HG03439 (cell line): Measurements from ENCODE around the gene WNT10A.

ENCODE experiments used
- ATAC-seq: cut with Tn5 transposase; IDR thresholded peaks from one replicate; pipeline ENCODE4 v1.9.1; 2021; ENCODE audit warnings: mild to moderate bottlenecking, moderate library complexity; ENCODE audit not compliant: unreplicated experiment

WNT10A gene

DNA sequence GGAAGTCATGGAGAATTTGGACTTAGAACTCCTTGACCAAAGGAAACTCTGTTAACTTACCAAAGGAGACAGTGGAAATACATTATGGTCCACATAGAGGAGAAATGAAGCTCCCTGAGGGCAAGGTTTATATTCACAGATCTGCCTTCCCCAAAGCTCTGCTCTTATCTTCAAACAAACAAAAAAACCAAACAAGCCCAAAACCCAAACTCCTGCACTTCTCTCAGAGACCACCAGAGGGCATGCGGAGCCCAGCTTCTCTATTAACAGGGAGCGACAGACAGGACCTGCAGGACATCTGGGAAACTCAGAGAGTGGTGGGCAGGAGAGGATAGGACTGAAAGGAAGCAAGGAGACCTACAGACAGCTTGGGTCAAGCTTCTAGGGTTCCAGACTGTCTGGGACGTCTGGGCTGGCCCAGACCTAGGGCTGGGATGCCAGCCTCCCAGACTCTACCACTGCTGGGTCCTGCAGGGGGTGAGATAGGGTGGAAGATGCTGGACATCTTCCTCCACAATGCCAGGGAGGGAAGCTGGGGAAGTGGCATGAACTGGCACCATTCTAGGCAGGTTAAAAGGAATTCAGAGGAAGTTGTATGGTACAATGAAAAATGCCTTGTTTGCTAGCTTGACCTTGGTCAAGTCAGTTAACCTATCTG, 4.0 kb upstream of the WNT10A start:
- ATAC-seq: no peak

- ATAC-seq: no peak
Observed at GRCh38 chr2:218877331-218877730, 3.3 kb upstream of the WNT10A start.

DNA sequence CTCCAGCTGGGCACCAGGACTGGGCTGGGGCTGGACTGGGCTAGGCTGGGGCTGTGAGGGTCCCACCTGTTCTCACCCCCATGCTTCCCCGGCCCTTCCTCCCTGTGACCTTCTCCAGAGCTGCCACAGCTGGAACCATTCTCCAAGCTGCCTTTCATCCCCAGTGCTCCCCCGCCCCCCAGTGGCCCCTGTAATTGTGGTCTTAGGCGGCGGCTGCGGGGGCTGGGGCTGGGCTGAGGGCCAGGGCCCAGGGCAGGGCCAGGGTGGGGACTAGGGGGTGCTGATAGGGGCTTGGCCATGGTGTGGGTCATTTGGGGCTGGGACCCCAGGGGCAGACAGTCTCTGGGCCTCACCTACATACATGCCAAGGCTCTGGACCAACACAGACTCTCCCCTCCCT, 2.8 kb upstream of the WNT10A start:
- ATAC-seq: no peak

GRCh38 chr2:218878486-218878885, 2.2 kb upstream of the WNT10A start:
- no peak for ATAC-seq

GRCh38 chr2:218878926-218879761, 1.5 kb upstream of the WNT10A start:
- no peak for ATAC-seq

DNA sequence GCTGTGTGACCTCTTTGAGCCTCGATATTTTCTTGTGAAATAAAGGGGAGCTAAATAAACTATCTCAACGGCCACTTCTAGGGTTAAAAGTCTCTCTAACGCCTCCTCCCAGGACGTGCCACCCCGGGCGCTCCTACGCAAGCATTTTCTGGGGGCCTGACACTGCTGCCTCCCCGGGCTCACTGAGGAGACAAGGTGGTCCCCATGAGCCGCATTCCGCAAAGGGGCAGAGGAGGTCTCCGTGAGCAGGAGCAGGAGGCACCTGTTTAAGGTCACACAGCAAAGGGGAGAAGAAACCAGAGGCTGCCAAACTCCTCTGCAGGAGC, 913 bp upstream of the WNT10A start:
- ATAC-seq: no peak

DNA sequence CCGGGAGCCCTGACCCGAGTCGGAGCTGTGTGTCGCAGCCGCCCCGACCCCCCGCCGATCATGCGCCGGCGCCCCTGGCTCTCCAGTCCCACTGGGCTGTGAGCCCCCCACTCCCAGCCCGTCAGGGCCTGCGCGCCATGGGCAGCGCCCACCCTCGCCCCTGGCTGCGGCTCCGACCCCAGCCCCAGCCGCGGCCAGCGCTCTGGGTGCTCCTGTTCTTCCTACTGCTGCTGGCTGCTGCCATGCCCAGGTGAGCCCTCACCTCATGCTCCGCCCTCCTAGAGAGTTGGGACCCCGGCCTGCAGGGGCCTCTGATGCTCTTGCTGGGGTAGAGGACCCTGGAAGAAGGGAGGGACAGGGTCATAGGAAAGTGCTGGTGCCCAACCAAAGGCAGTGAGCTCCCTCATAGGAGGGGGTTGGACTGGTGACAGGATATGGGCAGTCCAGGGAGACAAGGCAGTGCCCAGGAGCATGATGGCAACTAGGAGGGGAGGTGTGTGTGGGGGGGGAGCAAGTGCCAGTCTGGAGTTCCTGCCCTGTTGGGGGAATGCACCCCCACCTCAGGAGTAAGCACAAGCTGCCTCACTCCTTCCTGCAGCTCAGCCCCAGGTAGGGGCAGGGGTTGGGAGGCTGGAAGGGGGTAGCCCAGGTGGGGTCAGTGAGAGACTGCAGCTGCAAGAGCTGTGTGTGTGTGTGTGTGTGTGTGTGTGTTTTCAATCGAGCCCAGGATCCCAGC, 375 bp downstream of the WNT10A start:
- no peak for ATAC-seq

- no peak for ATAC-seq
Observed at GRCh38 chr2:218881744-218882460, 1.2 kb downstream of the WNT10A start.

- no peak for ATAC-seq
Observed at GRCh38 chr2:218882461-218882816, 1.8 kb downstream of the WNT10A start.

DNA sequence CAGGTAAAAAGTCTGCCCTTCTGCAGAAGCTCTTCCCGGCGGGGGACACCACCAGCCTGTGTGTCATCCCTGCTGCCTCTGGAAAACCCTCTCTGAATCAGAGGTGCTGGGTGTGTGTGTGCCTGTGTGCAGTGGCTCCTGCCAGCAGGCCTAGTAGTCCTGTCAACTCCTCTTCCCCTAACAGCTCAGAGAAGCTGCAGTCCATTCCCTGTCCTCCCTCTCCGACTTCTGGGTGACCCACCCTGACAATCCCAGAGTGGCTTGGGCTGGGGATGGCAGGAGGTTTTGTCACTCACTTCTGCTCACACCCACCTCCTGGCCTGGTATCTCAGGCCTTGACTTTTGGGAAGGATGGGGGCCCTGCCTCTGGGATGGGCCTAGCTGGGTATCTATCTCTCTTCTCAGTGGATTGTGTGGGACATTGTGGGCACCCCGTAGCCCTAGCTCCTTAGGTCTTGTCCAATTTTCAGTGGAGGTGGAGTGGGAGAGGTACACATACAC, 2.3 kb downstream of the WNT10A start:
- no peak for ATAC-seq

DNA sequence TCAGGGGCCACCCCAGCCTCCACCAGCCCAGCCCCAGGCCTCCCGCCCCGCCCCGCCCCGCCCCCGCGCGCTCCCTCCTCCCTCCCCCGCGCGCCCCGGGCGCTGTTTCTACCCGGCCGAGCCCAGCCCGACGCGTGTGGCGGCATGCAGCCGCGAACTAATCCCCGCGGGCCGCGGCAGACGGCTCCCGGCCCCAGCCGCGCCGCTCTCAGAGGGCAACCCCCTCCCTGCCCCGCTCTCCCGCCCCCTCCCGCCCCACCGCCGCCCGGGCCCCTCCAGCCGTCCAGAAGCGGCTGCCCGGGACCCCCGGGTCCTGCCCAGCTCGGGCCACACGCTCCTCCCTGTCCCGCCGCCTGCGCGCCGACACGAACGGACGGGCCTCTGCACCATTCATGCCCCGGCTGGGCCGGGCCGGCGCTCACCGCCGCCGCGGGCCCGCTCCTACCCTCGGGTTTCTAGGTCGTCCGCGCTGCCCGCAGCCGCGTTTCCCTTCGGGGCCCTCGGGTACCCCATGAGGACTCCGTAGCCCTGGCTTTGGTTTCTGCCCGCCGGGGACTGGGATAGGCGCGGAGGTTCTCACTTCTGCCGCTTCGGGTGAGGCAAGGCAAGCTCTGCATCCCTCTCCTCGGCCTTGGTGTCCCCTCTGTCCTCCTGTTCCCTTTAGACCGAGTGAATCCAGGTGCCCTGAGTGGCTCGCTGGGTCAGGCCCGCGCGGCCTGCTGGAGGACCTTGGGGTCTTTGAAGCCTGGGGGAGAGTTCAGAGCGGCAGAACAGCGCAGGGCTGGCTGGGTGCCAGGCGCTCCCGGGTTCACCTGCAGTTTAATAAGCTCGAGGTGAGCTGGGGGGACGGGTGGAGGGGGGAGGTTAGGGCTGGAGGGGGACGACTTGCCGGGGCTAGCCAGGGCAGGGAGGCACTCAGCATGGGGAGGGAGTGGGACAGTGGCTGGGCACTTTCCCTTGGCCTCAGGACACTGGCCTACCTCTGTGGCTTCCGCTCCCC, 3.1 kb downstream of the WNT10A start:
- ATAC-seq: no peak

DNA sequence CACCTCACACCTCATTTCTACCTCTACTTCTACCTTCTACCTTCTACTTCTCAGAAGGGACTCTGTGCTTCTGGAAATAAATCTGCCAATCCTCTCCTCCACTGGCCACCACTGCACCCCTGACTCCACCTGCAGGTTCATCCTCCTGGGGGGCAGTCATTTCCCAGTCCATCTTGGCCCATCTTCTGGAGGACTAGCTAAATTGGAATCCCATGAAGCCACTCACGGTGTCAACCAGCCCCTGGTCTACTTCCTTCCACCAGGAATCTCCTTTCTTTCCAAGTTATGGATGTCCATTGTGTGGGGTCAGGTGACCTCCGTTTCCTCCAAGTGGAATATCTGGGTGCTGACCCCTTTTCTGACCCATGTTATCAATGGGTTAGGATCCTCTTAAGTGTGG, 3.9 kb downstream of the WNT10A start:
- no peak for ATAC-seq

DNA sequence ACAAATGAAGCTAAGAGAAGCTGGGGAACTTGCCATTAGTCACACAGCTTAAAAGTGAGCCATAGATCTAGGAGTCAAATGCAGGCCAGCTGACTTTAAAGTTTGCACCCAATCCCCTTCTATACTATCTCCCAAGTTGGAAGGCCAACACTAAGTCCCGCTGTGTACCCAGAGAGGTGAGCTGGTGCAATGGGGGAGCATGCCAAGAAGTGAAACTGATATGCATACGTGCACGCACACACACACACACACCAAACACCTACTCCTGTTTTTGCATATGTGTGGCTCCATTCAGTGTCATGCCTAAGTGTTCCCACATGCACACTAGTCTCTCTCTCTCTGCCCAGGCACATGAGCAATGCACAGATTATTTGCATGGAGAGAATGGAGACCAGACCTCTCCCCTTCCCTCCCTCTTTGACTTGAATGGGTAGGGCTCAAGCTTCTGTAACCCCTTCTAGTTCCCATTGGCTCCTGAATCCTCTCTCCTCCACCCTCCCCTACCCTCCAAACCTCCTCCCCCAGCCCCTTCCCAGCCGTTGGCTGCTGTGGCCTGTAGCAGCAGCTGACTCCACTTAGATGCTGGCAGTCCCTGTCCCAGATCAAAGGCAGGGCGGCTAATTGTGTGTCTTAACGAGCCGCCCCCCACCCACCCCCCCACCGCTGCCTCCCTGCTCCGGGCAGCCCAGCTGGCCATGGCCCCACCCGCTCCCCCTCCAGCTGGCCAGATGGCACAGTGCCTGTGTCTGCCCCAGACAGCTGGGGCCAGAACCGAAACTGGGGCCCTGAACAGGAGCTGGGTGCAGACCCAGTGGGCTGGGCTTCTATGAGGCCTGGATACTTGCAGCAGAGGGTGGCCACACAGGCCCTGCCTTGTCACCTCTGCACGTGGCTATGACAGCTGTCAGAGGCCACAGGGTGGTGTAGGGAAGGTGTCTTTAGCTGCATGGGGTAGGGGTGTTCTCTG, 5.6 kb downstream of the WNT10A start:
- ATAC-seq: peak; percentile 65

GRCh38 chr2:218887079-218887478, 6.4 kb downstream of the WNT10A start:
- no peak for ATAC-seq

GRCh38 chr2:218888341-218888740, 7.7 kb downstream of the WNT10A start:
- no peak for ATAC-seq

DNA sequence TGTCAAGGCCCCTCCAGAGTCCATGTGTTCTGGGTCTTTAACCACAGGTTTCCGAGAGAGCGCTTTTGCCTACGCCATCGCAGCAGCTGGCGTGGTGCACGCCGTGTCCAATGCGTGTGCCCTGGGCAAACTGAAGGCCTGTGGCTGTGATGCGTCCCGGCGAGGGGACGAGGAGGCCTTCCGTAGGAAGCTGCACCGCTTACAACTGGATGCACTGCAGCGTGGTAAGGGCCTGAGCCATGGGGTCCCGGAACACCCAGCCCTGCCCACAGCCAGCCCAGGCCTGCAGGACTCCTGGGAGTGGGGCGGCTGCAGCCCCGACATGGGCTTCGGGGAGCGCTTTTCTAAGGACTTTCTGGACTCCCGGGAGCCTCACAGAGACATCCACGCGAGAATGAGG, 9.3 kb downstream of the WNT10A start:
- no peak for ATAC-seq

GRCh38 chr2:218890369-218890768, 9.7 kb downstream of the WNT10A start:
- ATAC-seq: no peak

GRCh38 chr2:218891275-218892135, 10.9 kb downstream of the WNT10A start:
- no peak for ATAC-seq
